GM19328 (cell line): ENCODE results near the gene KHDRBS2.

Source experiments
- ATAC-seq: cut with Tn5 transposase; IDR thresholded peaks from one replicate; pipeline ENCODE4 v1.9.1; 2021; ENCODE audit warnings: mild to moderate bottlenecking, moderate library complexity; ENCODE audit not compliant: unreplicated experiment

KHDRBS2 gene

DNA sequence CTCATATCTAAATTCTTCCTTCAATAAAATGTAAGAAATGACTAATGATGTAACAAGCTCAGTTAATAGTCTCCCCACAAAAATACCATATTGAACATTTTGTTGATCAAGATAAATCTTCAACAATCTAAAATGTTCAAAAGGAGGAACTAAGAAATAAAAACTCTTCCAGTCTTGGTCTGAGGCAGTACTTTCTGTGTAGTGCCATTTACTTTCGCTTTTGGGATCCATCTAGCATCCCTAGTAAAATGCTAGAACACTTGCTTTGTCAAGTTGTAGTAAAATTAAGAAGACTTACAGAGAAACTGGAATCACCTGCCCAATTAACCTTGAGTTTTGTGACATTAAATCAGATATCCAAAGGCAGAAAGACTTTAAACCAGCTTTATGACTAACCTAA lies 246.4 kb downstream of the KHDRBS2 start:
- no peak for ATAC-seq

DNA sequence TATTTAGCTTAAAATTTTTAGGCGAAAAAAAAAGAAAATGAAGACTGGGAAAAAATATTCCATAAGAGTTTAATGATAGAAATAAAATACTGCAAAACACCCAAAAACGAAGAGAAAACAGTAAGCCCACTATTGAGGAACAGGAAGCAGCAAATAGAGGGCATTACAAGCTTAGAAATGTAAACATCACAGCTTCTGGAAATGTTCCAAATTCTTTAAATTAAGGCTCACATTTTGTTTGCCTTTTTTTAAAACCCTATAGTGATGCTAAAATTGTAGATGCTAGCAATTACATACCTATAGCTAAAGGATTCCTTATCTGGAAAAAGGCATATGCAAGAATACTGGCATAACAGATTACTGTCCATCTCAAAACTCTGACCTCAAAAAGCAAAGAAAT lies 248.6 kb downstream of the KHDRBS2 start:
- ATAC-seq: no peak

DNA sequence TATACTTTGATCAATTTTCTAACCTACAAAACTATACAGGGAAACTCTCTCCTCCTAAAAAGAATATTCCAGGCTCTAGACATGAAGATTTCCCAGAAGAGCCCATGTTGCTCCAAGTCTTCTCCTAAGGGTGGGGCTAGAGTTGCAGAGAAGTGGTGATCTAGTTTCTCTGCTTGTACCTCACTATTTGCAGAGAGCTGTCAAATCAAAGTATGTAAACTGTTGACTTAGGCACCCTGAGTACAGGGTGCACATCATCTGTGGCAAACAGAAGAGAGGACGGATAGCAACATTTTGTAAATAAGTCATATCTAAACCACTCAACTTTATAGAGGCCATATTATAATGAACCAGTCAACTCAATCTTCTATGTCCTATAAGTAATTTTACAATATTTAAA lies 250.1 kb downstream of the KHDRBS2 start:
- no peak for ATAC-seq

DNA sequence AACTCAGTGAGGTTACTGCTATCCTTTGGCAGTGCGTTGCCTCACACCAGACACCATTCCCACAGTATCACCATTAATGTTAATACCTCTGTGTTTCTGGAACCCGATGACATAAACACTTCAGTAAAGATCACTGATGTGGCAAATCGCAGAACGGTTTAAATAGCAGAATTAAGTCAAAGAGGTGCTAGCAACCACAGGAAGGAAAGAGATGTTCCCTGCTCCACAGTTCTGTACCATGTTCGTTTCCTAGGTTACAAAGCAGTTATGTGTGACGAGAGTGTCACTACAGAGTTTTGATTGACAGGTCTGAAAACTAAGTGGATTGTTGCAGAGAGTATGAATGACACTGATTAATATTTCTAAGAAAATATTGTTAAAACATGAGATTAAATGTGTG lies 272.3 kb downstream of the KHDRBS2 start:
- no peak for ATAC-seq

DNA sequence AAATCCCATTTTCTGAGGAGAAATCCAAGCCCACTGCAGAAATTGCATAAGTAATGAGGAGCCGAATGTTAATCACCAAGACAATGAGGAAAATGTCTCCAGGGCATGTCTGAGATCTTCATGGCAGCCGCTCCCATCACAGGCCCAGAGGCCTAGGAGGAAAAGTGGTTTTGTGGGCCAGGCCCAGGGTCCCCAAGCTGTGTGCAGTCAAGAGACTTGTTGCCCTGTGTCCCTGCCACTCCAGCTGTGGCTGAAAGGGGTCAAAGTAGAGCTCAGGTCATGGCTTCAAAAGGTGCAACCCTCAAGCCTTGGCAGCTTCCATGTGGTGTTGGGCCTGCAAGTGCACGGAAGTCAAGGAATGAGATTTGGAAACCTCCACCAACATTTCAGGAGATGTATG lies 276.6 kb downstream of the KHDRBS2 start:
- ATAC-seq: no peak

DNA sequence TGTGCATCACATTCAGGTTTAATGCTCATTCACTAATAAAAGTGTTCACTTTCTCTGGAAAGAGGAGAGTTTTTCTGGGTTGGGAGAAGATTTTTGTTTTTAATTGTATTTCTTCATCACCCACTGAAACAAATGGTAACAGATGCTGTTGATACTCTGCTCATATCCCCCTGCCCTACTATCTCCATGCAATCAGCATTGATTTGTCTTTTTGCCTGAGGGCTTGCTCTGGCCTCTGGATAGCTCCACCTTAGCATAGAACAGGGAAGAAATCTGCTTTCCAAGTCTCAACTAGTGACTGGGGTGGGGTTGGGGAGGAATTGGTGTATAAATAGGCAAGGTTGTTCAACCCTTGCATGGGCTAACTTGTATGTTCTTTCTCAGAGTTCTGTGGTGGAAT lies 296.4 kb downstream of the KHDRBS2 start:
- no peak for ATAC-seq

DNA sequence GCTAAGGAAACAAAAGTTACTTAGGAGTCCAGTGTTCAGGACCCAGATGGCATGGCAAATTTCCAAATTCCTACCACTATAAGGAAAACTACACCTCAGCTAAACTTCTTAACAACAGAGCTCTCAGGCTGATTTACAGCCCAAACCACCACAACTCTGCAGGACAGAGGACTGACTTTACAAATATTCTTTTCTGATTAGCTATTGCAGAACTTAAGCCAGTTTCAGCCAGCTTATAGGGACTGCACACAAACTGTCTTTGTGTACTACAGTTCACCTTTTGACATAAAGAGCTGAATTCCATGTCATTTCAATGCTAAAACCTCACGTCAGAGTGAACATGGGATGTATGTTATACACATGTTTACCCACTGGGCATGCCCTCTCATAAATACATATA lies 305.4 kb downstream of the KHDRBS2 start:
- no peak for ATAC-seq

DNA sequence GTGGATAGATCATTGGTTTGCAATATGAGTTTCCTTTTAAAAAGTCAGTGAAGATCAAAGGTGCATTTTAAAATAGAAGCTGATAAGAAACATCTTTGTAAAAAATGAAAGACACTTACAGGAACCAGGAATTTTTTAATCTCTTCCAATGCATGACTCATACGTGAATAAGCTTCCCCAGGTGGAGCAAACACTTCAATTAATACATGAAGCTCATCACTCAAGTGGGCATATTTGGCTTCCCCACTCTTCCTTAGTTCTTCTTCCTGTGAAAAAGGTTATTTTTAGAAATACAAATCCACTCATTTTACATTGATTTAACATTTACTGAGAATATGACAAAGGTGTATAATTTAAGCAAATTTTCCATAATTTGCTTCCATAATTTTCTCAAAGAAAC lies 308.1 kb downstream of the KHDRBS2 start:
- no peak for ATAC-seq

DNA sequence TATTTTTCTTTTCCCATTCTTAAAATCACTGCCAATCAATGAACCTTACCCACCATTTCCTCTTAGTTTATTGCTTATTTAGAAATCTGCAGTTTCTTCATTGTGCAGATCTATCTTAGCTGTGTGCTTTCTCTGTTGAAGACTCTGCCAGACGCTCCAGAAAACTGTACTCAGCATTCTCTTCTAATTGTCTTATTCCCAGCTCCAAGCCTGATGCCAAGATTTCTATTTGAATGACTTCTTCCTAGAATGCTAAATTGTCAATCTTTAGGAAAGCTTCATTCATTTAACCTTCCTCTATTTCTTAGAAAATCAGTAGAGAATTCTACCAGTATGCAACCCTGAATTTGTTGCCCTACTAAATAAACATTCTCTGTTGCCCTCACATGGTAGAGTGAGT lies 308.9 kb downstream of the KHDRBS2 start:
- ATAC-seq: no peak

DNA sequence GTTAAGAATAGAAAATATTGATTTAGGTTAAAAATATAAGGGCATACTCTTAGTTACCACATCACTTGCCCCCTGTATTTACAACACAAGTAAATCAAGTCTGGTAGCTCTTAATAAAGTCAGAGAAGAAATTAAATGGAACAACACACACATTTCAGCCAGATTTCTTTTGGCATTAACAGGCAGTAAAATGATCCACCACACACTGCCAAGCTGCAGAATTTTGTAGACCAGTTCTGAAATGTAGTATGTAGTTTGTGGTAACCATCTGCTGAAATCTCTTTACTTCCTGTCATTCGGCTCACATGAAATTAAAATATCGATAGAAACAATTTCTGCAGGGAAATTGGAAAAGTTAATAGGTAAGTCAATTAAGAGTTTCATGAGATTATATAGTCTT lies 326.8 kb downstream of the KHDRBS2 start:
- no peak for ATAC-seq

DNA sequence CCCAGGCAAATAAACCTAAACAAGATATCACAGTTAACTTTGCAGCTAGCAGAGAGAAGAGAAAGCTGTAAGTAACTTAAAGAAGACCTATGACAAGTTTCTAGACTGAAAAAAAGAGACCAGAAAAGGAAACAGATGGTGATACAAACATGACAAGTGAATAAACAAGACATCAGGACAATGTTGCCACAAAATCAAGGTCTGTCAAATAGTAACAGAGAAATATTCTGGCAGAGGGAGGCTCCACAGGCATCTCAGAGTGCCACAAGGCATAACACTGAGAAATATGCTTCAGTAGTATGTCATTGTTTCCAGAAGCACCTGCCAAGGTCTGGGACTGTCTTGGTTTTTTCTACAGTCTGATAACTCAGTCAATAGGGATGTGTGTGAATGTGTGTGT lies 332.2 kb downstream of the KHDRBS2 start:
- ATAC-seq: no peak

DNA sequence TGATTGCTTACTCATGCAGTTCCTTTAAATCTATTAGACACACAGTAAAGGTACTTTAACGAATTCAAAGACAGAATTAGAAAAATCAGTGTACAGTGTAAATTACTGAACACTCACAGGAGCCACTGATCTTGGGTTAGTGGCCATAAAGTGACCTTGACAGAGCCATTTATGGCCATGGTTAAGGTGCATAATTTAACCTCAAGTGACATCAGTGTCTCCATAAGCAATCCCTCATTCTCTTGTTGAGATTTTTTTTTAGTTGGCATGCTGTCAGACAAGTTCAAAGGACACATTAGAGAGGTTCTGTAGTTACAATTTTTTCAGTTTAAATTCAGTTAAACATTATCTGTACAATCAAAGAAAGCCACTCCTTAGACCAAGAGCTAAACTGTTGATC lies 334.4 kb downstream of the KHDRBS2 start:
- no peak for ATAC-seq

DNA sequence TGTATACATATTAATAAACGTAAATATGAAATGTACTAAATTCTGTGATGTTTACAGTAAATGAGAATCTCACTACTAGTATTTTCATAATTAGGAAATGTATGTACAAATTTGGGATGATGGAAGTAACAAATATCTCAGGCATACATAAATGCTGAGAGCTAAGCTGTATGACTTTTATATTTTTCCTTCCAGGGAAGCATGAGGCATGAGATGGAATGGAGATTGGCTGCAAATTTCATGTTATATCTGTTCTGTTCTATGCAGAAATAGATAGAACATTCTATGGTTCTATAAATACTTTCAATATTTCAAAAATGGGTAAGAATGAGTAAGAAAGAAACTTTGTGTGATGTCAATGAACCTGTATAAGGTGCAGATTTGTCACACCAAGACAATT lies 335.2 kb downstream of the KHDRBS2 start:
- ATAC-seq: no peak

DNA sequence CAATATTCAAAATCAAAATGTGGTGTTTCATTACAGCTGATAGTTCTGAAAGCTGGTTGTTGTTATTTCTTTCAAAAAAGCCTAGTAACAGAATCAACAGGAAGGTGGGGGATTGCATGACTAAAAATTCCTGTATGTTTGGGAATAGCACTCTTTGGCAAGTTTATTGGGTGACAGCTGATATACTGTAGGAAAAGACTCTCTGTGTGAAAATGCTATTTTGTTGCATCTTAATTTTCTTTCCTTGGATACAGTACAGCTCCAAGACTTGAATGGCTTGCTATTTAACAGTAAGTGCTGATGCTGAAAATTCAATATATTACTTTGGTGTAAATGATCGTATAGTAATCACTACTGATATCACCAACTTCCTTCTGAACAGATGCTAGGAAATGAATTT lies 336.1 kb downstream of the KHDRBS2 start:
- no peak for ATAC-seq

DNA sequence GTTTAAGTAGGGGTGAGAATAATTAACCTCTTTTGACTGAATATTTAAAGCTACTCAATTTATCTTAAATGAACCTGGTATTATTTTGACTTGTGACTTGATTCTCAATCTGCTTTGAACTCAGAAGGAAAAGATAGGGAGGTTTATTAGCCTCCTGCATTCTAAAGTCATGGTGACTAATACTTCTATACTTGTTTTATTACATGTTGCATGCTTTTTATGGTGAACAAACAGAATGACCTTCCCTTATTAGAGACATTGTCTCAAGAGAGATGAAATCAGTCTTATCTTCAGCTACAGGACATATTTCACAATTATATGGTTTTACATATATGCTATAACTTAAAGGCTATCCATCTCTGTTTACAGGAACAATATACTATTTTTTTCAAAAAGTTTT lies 336.9 kb downstream of the KHDRBS2 start:
- ATAC-seq: no peak

DNA sequence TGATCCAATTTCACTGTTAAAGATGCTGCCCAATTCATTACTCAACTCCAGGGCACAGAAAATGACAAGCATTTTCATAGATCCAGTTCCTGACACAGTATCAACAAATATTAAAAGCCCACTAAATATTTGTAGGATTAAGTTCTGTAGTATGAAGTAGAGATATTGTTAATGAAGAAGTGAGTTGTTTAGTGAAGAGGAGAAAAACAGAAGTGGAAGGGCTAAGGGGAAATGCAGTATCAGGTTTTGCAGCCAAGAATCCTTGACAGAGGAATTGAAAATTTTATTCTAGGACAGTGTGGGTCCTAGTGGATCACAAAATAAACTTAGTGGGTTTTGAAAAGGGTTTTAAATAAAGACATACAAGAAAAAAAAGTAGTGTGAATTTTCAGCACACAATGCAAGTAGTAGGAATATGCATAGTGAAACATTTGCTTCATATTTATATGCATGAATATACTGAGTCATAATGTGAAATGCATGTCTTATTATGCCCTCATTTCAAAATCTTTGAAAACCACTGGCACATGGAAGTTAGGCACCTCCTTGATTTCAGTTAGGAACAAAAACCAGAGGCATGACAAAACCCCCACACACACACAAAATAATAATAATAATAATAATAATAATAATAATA lies 338.6 kb downstream of the KHDRBS2 start:
- ATAC-seq: no peak

DNA sequence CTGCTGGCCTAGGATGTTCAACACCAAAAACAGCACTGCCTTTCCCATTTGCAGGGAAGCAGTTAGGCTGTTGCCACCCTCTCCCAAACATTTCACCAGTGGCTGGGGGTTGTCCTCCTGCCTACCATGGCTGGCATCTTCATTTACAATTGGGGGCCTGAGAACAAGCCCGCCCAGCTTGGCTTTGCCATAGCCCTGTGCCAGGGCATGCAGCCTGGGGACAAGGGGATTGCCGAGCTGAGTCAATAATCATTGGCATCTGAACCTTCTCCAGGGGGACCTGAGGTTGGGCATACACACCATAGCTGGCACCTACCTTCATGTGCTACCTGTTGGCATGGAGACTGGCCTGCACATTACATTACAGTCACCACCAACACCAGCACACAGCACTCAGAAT lies 345.1 kb downstream of the KHDRBS2 start:
- no peak for ATAC-seq

DNA sequence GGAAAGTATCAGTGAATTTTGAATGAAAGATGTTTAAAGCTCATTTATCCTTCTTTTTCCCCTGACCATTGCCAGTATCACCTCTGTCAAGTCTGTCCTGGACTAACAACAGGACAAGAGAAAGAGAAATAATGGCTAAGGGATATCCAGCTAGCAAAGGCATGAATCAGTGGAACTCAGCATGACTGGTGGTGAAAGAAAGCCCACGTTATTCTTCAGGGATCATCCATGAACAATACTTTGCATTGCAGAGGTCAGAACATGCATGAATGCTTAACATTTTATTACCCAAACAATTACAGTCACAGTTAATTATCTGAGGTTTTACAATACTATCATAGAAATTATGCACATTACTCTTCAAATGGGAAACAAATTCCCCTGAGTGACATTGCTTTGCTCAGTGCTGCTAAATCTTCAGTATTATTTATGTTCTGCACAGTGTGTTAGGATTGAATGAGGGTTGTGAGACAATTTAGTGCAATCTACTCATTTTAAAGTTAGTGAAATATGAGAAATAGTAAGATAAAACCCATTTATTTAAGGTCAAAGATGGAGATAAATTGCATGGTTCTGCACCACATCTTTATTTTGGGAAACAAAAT lies 350.7 kb downstream of the KHDRBS2 start:
- ATAC-seq: no peak

DNA sequence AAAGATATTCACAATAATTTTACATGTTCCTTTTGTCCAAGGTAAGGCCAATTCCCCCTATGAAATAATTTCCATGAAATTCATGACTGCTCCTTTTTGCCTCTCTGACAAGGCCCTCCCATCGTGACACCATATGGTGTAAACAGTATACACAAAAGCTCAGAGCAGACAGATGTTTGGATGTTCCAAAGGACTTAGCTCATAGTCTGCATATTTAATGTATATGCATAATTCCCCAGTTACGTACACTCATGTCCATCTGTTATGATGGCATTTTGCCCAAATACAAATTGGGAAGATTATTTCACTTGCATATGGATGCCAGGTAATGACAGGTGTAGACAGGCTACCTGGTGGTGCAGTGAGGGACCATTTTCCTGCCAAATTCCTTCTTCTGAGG lies 376.5 kb downstream of the KHDRBS2 start:
- ATAC-seq: no peak

DNA sequence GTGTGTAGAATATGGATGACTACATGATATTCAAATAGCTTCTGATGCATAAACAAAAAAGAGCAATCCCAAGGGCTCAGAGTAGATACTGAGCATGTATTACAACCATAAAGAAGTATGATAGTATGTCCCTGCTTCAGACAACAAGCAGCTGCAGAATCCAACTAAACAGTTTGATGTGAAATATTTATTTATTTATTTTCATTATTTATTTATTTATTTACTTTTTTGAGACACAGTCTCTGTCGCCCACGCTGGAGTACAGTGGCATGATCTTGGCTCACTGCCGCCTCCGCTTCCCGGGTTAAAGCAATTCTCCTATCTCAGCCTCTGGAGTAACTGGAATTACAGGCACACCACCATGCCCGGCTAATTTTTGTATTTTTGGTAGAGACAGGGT lies 384.3 kb downstream of the KHDRBS2 start:
- no peak for ATAC-seq

DNA sequence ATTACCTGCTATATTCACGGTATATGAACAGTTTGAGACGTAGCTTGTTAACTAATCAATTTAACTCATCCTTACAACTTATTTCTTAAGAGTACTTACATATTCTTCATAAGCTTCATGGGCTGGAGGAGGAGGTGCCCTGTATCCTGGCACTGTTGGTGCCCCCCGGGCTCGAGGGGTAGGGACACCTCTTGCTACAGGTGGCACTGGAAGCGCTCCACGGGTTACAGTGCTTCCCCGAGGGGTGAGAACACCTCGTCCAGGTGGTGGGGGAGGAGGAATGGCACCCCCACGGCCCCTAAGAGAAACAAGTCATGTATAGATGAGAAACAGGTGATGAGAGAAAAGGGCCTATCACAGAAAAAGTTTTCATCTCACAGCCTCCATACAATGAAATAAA lies 391.5 kb downstream of the KHDRBS2 start:
- ATAC-seq: no peak

DNA sequence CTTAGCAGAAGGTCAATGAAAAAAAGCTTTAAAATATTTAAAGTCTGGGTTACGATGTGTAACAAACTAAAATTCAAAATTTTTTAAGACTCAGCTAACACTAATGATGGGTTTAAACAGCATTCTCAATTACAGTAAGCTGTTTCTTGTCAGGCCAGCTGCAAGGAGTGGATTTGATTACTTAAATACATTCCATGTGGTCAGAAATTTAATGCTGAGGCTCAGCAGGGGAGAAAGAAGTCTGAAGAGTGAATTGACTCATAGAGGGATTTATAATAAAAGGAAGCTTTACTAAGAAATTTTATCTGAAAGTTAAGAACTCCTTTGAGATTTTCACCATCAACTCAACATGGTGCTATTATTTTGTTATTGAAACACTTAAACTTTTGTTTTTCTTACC lies 398.6 kb downstream of the KHDRBS2 start:
- ATAC-seq: no peak

DNA sequence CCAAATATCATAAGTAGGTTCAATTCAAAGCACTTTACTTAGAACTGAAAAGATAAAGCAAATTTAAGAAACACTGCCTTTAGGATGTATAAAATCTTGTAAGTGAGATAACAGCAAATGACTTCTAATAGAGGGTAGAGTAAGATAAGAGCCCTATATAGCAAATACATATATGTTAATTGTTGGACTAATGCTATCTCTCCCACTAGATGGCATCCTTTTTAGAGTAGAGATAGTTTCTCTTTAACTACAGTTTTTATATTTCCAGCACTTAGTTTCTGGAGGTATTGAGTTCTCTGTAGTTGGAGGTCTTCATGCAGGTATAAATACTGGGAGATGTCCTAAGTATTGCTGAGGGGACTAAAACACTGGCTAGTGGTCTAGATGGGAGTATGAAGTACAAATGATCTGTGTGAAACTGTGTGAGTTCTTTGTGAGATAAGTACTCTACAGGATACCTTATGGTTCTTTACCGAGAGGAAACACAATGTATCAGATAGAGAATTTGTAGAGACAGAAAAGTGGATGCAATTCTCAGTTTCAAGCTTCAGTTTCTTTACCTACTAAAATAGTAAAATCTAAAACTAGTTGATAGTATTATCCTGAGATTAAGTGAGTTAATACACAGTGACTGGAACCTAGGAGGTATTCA lies 399.3 kb downstream of the KHDRBS2 start:
- no peak for ATAC-seq
